CD4-positive, alpha-beta T cell treated with Interleukin-15 for 4 hours (primary cell): ENCODE measurements around the gene TOE1.
"Not testable (repeated sequence)": the region's sequence is repeated elsewhere in the genome, so short reads cannot be mapped to it uniquely, and the experiment has no call there.

ENCODE experiments used
- DNase-seq: peaks from one replicate; pipeline ENCODE4 v3.0.0-alpha.2; 2020; ENCODE audit warnings: low spot score

Gene TOE1

GRCh38 chr1:45339789-45340558, at the start of gene TOE1, which contains the start of gene MUTYH:
Gene TOE1 (plus strand): TSS chr1:45340170. CDS start chr1:45340253, 83 bp downstream.
Gene MUTYH (minus strand): TSS chr1:45340440. CDS start chr1:45334505, 5,935 bp downstream.
- peak; percentile 90 for DNase-seq

DNA sequence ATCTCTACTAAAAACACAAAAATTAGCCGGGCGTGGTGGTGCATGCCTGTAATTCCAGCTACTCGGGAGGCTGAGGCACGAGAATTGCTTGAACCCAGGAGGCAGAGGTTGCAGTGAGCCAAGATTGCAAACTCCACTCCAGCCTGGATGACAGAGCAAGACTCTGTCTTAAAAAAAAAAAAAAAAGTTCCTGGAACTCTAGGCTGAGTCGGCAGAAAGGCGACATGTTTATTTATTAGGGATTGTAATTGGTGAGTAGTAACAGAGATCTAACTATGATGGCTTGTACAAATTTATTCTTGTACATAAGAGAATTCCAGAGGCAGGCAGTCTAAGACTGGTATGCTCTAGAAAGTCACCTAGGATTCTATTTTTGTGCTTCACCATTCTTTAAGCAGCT, 49.0 kb upstream of the TOE1 start:
- not testable (repeated sequence) for DNase-seq

DNA sequence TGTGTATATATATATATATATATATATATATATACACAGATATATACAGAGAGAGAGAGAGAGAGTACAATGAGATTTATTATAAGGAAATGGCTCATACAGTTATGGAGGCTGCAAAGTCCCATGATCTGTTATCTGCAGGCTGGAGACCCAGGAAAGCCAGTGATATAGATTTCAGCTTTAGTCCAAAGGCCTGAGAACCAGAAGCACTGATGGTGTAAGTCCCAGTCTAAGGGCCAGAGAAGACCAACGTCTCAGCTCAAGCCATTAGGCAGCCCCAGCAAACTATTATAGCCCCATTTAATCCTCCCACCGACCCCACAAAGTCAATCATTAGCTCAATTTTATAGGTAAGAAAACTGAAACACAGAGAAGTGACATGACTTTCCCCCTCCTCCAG, 48.3 kb upstream of the TOE1 start:
- DNase-seq, result no peak

DNA sequence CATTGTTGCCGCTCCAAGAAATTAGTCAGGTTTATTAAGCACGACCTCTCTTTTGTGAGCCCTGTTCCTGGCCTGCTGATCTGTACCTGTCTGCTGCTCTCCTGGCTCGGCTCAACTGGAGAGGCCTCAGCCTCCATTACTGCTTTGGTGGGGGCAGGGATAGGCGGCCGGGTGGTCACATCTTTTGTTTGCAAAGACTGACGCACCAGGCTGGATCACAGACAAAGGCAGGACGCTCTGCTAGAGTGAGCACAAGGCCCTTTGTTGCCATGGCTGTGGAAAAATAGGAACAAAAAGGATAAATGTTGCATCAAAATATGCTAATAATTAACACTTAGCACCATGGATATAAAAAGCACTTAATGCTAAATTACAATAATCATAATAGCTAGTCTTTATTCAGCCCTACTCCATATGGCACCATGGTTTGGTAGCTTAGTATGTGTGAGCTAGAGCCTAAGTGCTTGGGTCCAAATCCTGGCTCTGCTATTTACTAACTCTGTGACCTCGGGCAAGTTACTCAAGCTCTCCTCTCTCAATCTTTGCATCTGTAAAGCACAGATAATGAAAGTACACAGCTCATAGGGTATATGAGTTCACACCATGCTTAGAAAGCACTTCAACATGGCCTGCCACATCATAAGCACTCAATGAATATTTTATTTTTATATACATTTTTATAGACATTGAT, 42.2 kb upstream of the TOE1 start:
- DNase-seq, result no peak

- no peak for DNase-seq
Measured at GRCh38 chr1:45299296-45299695, 40.7 kb upstream of the TOE1 start.

DNA sequence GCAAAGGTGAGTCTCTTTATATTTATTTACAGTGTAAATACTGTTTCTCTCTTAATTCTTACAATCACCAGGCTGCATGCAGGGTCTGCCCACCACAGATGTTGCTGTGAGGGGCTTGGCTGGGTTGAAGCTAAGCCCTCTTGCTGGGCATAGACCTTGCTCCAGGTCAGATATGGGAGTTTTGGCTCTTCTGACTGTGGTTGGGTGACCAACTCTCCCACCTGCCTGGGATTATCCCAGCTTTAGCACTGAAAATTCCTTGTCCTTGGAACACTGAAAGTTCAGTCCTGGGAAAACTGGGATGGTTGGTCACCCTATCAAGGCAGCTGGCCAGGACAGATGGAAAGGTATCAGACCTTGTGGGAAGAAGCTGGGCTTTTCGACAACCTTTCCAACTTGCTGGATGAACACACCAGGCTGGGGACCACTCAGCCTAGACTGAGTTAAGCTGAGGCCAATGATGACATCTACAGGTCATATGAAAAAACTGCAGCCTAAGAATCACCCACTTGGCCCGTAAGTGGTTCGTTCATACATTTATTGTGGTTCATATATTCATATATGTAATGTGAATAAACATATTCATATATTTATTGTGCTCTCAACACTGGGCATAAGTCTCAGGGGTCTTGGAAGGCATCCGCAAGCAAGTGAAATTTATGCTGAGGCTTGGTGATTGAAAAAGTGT, 39.8 kb upstream of the TOE1 start:
- peak; percentile 62 for DNase-seq

DNA sequence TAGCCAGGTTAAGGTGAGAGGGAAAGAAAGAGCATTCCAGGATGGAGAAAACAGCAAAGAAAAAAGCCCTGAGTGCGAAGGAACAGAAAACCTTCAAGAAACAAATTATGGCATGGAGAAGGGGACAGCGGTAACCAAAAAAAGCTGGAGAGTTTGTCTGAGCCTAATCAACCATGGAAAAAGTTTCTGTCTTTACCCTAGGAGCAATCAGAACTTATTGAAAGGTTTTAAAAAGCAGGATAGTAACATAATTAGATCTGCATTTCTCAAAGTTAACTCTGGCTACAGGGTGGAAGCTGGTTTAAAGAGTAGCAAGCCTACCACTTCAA, 39.3 kb upstream of the TOE1 start:
- DNase-seq, result no peak

DNA sequence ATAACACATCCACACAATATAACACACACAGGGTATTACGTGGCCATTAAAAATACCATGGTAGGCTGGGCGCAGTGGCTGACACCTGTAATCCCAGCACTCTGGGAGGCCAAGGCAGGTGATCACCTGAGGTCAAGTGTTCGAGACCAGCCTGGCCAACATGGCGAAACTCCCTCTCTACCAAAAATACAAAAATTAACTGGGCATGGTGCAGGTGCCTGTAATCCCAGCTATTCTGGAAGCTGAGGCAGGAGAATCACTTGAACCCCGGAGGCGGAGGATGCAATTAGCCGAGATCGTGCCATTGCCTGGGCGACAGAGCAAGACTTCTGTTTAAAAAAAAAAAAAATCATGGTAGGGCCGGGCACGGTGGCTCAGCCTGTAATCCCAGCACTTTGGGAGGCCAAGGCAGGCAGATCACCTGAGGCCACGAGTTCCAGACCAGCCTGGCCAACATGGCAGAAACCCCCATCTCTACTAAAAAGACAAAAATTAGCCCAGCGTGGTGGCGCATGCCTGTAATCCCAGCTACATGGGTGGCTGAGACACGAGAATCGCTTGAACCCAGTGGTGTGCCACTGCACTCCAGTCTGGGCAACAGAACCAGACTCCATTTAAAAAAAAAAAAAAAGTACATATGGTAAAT, 37.3 kb upstream of the TOE1 start:
- no peak for DNase-seq

GRCh38 chr1:45303520-45304310, 36.3 kb upstream of the TOE1 start:
- peak; percentile 99 for DNase-seq

DNA sequence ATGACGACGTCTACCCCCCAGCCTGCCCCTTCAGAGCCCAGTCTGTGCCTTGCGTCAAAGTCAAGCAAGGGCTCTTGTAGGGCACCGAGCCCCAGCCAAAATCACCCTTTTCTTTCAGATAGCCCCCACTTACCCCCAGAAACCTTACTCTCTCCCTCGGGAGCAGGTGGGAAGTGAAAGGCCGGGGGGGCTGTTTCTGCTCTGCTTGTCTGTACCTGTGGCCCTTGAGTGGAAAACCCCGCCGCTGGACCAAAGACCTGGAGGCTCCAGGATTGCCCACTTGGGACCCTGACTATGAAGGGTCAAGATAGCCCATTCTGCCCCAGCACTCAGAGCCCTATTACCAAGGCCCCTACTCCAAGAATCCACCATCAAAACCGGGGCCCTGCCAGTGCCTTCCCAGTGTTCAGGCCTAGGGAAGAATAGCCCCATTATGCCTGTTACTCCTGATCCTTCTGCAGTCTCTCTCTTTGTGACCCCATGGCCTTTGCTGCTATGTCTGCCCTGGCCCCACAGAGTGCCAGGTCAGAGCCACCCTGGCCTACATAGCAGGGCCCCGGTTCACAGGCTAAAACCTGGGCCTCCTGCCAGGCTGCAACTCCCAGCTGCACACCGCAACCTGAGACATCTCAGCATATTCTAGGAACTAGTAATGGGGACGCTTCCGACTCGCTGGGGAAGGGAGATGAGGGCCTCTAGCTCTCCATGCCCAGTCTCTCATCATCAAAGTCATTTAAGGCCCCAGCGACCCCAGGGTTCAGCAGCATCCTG, 35.5 kb upstream of the TOE1 start:
- DNase-seq, result no peak

DNA sequence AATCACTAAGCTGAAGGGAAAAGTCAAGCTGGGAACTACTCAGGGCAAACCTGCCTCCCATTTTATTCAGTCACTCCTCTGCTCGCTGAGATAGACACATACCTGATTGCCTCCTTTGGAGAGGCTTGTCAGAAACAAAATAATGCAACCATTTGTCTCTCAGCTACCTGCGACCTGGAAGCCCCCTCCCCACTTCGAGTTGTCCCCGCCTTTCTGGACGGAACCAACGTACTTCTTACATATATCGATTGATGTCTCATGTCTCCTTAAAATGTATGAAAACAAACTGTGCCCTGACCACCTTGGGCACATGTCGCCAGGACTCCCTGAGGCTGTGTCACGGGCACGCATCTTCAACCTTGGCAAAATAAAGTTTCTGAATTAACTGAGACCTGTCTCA, 34.7 kb upstream of the TOE1 start:
- DNase-seq, result no peak

DNA sequence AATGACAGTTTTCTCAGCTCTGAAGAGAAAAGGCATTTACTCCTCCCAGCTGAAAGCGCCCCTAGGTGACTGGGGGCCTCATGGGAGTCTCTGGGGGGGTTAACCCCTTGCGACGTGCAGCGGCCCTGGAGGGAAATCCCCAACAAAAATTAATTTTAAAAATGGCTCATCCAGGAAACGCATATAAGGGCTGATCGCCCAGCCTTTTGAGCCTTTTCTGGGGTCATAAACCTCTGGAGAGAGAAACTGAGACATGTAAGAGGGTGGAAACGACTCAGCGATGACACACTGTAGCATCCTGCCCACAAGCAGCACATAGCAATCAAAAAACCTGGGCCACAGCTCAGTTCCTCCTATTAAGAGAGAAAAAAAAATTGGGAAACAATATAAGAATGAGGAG, 33.7 kb upstream of the TOE1 start:
- DNase-seq, result no peak

DNA sequence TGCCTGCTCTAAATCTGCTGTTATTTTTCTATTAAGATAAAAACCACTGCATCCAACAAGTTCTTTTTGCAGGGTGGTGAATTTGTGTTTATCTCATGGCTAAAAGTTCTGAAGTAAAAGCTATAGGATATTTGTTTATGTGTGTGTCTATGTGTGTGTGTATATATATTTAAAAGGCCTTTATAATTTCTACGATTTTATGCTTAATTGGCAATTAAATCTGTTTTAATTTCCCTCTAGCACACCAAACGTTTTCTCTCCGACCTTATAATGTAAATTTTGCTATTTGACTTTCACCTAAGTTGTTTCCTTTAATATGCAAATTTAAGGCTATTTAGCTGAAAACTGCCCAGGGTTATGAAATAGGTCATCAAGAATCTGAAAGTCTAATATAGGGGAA, 33.1 kb upstream of the TOE1 start:
- no peak for DNase-seq

- no peak for DNase-seq
Measured at GRCh38 chr1:45314266-45314665, 25.7 kb upstream of the TOE1 start.

DNA sequence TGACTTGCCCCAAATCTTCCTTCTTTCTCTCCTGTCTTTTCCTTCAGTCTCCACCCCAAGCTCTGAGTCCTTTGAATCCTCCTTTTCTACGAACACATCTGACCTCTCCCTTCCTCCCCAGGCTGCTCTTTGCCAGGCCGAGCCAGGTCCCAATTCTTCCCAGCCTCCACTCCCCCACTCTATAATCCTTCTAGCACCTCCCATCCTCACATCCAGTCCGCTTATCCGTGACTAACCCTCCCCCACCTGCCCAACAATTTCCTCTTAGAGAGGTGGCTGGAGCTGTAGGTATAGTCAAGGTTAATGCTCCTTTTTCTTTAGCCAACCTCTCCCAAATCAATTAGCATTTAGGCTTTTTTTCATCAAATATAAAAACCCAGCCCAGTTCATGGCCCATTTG, 22.8 kb upstream of the TOE1 start:
- DNase-seq, result no peak

DNA sequence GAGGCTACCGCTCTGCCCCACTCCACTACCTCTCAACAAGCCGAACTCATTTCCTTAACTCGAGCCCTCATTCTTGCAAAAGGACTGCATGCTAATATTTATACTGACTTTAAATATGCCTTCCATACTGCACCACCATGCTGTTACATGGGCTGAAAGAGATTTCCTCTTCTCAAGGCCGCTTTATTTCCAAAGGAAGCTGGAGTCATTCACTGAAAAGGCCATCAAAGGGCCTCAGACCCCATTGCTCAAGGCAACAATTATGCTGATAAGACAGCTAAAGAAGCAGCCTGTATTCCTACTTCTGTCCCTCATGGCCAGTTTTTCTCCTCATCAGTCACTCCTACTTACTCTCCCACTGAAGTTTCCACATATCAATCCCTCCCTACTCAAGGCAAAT, 20.2 kb upstream of the TOE1 start:
- no peak for DNase-seq

GRCh38 chr1:45321444-45321843, 18.5 kb upstream of the TOE1 start:
- no peak for DNase-seq

DNA sequence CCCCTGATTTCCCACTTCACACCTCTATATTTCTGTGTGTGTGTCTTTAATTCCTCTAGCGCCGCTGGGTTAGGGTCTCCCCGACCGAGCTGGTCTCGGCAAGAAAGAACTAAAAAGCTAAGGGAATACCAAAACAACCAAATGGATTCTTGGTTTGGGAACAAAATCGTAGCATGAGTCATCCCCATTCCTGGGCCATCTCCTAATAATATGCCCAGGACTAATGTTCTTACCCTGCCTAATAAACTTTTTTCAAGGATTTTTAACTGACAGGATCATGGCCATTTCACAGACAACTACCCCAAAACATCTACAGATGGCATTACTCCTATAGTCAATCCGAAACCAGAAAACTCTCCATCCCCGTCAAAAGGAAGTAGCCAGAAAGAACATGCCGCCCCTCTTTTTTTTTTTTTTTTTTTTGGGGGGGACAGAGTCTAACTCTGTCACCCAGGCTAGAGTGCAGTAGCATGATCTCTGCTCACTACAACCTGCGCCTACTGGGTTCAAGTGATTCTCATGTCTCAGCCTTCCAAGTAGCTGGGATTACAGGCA, 17.4 kb upstream of the TOE1 start:
- no peak for DNase-seq

DNA sequence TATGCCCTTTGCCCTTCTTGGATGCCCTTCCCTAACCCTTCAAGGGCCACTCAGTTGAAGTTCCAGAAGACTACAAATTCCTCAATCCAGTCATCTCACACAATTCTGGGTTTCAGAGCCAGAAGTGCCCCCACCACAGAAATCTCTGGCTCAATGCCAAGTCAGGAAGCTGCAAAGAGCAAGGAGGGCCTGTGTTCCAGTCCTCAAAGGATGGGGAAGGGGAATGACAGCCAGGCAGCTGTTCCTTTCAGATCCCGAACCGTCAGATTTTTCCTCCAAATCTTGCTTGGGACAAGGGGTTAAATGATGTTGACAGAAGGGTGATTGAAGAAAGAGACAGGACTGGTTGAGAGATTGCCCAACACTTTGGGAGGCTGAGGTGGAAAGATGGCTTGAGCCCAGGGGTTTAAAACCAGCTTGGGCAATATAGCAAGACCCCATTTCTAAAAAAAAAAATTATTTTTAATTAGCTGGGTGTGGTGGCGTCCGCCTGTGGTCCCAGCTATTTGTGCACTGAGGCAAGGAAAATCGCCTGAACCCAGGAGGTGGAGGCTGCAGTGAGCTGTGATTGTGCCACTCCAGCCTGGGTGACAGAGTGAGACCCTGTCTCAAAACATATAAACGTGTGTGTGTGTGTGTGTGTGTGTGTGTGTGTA, 14.0 kb upstream of the TOE1 start:
- DNase-seq, result no peak
